Measurements from ENCODE around the gene SLC2A5.

The SLC2A5 gene

DNA sequence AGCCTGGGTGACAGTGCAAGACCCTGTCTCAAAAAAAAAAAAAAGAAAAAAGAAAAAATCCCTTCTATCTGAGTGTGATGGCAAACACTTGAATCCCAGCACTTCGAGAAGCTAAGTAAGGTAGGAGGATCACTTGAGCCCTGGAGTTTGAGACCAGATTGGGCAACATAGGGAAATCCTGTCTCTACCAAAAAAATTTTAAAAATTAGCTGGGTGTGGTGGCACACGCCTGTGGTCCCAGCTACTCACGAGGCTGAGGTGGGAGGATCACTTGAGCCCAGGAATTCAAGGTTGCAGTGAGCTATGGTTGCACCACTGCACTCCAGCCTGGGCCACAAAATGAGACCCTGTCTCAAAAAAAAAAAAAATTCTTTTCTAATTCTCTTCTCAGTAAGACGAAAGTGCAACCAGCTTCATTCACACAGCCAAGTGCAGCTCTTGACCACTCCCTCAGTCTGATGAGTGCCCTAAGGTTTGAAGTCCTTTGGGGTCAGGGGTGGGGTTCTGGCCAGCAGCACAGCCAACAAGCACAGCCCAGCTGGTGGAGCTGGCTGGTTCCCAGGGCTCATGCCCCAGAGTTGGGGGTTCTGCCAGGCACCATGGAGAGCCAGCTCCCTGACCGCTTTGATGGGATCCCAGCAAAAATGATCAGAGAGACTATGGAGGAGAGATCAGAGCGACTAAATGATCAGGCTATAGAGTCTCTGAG, 8.0 kb downstream of the SLC2A5 start:
- no peak for DNase-seq (ENCODE audit: low read depth)

DNA sequence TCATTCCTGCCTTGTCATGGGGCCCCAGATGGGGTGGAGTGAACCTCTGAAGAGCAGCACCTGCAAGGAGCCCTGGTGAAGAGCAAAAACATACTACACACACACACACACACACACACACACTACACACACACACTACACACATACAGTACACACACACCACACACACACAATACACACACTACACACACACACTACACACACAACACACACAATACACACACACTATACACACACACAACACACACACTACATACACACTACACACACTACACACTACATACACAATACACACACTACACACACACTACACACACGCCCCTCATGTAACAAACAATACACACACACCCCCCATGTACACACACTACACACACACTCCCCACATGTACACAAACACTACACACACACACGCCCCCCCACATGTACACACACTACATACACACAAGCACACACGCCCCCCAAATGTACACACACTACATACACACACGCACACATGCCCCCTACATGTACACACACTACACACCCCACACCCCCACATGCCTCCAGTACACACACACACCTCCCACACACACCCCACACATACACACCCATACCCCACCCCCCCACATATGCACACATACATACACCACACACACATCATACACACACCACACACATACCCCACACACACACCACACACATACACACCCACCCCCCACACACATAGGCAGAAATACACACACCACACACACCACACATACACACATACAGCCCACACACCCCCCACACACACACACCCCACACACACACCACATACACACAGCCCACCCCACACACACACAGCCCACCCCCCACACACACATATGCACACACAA, 9.3 kb downstream of the SLC2A5 start:
- DNase-seq (ENCODE audit: low read depth) = no peak

DNA sequence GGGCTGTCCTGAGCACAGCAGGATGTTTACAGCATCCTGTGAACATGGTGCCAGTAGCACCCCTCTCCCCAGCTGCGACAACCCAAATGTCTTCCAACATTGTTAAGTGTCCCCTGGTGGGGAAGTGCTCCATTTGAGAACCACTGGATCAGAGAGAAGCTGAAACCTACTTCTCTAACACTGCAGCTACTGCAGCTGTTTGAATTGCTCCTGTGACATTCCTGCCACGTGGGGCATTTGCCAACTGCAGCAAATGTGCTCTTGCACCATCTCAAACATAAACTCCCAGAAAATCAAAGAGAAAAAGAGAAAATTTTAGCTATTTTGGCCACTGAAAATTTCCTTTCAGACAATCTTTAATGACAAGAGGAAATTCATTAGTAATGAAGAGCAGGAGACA, 11.0 kb downstream of the SLC2A5 start:
- DNase-seq (ENCODE audit: low read depth) = no peak

DNA sequence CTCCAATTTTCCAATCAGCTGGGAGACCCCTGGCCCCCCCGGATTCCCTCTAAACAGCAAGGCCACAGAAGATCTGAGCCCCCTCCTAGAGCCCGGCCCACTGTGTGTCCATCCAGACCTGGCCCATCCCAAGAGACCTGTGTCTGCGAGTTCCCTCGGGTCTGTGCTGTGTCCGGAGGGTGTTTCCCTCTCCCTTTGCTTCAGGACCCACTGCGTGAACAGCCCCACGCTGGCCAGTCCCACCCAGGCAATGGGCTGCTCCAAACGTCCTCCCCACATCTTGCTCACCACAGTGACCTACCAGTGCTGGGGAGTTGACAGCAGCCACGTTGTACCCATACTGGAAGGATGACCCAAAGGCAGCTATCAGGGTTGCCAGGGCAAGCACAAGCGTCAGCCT, 11.6 kb downstream of the SLC2A5 start:
- no peak for DNase-seq (ENCODE audit: low read depth)

DNA sequence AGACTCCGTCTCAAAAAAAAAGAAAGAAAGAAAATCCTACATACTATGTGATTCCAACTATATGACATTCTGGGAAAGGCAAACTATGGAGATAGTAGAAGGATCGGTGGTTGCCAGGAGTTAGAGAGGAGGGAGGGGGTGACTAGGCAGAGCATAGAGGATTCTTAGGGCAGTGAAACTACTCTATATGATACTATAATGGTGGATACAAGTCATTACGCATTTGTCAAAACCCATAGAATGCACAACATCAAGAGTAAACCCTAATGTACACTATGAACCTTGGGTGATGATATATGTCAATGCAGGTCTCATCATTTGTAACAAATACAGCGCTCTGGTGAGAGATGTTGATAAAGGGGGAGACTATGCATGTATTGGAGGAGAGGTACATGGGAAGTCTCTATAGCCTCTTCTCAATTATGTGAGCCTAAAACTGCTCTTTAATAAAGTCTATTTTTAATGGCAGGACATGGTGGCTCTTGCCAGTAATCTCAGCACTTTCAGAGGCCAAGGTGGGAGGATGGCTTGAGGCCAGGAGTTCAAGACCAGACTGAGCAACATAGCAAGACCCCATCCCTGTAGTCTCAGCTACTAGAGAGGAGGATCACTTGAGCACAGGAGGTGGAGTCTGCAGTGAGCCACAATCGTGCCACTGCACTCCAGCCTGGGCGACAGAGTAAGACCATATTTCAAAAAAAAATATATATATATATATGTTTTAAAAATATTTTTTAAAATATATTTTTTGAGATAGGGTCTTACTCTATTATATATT, 17.0 kb downstream of the SLC2A5 start:
- no peak for DNase-seq (ENCODE audit: low read depth)

DNA sequence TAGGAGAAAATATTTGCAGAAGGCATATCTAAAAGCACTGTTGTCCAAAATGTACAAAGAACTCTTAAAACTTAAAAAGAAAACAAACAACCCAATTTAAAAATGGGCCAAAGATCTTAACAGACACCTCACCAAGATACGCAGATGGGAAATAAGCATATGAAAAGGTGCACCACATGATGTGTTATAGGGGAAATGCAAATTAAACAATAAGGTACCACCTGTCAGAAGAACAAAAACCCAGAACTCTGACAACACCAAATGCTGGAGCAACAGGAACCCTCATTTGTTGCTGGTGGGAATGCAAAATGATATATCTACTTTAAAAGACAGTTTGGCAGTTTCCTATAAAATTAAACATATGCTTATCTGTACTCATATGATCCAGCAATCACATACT, 18.1 kb downstream of the SLC2A5 start:
- no peak for DNase-seq (ENCODE audit: low read depth)

DNA sequence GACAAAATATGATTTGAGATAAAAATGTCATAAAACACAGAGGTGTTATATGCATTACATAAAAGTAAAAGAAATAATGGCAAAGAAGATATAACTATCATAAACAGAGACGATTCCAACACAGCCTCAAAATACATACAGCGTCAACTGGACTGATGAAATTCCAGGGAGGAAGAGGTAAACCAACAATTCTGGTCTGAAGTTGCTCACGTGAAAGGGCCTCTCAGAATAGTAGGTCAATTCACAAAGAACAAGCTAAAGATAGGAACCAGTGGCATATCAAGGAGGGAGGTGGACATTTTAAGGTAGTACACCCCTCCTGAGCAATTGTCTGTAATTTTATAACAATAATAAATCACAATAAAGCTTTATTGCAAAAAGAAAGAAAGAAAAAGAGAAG, 18.6 kb downstream of the SLC2A5 start:
- no peak for DNase-seq (ENCODE audit: low read depth)

DNA sequence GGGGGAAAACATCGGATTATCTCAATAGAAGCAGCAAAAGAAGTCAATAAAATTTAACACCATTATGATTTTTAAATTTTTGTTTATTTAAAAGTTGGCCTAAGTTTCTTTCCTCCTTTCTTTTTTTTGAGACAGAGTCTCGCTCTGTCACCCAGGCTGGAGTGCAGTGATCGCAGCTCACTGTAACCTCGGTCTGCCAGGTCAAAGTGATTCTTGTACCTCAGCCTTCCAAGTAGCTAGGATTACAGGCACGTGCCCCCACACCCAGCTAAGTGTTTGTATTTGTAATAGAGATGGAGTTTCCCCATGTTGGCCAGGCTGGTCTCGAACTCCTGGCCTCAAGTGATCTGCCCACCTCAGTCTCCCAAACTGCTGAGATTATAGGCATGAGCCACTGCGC, 20.9 kb downstream of the SLC2A5 start:
- no peak for DNase-seq (ENCODE audit: low read depth)

DNA sequence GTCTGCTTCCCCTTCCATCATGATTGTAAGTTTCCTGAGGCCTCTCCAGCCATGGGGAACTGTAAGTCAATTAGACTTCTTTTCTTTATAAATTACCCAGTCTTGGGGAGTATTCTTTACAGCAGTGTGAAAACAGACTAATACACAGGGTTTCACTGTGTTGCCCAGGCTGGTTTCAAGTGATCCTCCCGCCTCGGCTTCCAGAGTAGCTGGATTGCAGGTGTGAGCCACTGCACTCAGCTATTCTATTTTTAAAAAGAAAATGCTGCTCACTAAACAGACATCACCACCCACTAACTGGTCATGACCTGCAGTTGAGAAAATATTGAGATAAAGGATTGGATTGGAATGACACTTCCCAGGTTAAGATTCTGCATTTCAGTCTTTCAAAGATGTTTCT, 22.4 kb downstream of the SLC2A5 start:
- DNase-seq (ENCODE audit: low read depth) = no peak

DNA sequence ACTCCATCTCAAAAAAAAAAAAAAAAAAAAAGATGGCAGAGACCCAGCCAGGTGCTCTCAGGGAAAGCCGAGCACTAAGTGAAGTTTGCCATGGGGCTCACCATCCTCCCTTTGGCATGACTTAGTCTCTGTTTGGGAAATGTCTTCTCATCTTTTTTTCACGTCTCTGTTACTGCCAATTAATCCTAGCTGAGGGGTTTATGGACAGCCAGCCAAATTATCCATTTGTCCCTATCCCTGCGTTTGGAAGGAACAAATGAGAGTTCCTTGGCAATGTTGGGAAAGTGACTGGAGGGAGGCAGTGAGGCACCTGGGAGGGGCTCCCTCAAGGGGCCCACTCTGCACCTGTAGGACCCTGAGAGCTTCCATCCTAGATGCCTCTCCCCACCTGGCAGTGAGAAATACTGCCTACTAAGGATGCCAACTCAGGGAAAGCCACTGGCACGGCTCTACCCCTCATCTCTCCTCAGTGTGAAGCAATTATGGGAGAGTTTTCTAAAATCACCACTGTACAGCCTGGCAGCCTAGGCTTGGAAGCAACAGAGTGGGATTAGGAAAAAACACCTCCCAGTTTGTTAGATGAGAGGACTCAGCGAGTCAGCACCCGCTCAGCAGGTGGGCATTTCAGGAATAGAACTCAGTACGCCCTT, 23.4 kb downstream of the SLC2A5 start:
- no peak for DNase-seq (ENCODE audit: low read depth)

DNA sequence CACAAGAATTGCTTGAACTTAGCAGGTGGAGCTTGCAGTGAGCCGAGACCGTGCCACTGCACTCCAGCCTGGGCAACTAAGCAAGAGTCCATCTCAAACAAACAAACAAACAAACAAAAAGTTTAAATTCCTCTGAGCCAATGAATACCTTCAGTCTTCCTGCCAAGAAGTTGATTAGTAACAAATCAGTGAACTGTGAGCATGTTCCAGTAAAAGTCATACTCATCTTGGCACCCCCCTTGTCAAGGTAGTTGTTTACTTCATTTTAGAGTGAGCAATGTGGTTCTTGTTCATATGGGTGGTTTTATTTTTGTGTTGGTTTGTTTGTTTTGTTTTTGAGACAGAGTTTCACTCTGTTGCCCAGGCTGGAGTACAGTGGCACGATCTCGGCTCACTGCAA, 25.2 kb downstream of the SLC2A5 start:
- no peak for DNase-seq (ENCODE audit: low read depth)

DNA sequence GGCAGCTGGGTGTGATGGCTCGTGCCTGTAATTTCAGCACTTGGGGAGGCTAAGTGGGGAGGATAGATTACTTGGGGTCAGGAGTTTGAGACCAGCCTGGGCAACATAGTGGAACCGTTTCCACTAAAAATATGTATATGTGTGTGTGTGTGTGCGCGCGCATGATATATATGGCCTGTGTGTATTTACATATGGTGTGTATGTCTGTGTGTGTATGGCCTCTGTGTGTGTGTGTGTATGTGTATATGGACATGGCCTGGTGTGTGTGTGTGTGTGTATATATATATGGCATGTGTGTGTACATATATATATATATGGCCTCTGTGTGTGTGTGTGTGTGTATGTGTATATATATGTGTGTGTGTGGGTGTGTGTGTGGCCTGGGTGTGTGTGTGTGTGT, 27.2 kb downstream of the SLC2A5 start:
- no peak for DNase-seq (ENCODE audit: low read depth)

DNA sequence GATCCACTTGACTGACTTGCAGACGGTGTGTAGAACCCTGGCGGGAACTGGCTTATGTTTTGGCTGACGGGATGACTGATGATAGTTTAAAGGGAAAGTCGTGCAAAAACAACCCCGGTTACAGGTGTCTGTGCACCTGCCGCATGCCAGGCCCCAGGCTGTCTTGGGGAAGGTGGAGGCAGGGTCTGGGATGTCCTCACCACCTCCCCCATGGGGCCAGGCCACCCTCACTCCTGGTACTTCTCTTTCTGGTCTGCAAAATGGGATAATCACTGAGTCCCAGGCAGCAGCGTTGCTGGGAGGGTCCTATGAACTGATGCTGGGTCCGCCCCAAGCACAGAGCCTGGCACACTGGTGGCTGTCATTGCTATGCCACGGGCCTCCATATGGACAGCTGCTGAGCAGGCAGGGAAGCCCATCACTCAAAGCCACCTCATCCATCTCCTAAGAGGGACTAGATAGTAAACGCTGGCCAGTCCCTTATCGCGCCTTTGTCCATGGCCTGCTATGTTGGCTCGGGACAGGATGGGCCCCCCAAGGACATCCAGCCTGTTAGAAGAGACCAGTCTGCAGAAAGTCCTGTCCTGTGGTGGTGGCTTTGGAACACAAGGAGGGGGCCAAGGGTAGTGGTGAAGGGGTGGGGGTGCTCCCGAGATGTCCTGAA, 28.2 kb downstream of the SLC2A5 start:
- no peak for DNase-seq (ENCODE audit: low read depth)

DNA sequence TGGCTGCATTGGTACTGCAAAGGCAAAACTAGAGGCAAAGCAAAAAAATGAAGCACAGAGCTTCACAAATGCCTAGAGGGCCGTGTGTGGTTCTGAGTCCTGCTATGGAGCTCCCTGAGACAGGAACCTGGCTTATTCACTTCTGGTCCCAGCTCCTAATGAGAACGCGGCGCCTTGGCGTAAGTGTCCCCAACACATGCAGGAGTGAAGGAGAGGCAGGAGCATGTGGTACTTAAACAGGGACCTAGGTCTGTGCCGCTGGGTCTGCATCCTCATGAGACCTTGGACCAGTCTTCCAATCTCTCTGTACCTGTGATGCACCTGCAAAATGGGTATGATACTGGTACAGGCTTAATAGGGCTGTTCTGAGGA, 28.8 kb downstream of the SLC2A5 start:
- no peak for DNase-seq (ENCODE audit: low read depth)

DNA sequence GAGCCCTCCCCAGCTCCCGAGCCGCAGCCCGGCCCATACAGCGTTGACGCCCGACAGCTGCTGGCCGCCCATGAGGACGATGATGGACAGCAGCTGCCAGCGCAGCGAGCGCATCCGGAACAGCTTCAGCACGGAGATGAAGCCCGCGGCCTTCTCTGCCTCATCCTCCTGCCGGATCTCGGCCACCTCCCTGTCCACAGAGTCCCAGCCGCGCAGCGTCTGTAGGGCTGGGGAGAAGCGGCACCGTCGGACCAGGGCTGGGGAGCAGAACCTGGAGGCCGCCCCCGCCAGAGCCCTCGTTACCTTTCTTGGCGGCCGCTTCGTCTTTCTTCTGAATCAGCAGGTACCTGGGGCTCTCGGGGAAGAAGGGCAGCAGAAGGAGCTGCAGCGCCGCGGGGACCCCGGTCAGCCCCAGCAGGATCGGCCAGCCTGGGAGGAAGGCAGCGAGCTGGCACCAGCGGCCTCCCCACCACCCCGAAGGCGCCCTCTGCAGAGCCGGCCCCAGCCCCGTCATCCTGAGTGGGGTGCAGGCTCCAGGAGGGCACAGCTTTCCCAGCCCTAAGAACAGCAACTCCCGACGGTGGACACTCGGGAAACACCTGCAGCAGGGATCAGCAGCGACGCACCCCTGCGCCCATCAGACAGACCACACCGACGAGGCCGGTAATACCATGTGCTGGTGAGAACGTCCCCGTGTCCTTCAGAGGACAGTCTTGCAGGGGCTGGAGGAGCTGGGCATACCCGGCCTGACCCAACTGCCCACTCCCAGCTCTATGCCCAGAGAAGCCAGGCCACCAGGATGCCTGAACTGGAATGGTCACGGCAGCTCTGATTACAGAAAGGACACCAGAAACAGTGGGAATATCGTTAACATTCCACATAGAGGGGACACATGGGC, 29.4 kb downstream of the SLC2A5 start:
- no peak for DNase-seq (ENCODE audit: low read depth)

DNA sequence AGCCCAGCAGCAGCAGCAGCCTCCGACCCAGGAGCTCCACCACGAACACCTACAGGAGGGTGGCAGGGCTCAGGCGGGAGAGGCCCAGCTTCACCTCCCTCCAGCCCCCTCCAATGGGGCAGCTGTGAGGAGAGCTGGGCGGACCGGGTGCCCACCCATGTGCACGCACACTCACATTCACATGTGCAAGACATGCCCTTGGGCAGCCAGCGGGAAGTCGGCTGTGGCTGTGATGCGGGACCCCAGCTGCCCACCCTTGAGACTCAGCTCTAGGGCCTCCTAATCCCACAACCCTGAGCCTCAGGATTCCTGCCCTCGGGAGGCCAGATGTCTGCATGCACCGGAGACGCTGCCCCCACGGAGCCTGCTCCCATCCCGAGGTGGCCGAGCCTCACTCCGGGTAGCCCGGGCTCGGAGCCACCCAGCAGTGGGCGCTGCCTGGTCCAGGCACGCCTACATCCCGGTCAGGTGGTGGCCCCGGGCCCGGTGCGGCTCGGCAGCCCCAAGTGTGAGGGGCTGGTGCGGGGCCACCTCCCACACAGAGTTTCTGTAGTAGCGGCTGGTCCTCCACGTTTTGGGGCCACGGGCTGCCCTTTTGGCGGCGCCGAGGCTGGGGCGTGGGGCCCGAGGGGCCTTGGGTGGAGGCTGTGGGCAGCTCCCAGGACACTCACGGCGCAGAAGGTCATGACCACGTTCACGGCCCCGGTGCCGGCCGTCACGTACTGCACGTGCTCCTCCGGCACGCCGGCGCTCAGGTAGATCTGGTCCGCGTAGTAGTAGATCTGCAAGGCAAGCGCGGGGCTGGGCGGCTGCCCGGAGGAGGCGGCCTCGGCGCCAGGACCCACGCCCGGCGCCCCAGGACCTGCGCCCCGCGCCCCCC, 30.3 kb downstream of the SLC2A5 start:
- no peak for DNase-seq (ENCODE audit: low read depth)

DNA sequence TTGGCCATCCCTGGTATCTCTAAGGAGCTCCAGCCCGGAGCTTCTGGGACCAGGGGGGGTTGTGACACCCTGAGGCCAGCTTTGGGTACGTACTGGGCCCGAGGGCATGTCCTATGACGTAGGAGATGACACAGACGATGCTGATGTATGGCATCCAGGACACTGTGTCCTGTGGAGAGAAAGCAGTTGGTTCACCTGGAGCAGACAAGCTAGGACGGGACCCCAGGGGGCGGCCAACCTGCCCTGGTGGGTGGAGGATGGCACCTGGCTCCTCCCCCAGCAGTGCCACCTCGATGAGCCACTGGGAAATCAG, 31.1 kb downstream of the SLC2A5 start:
- DNase-seq (ENCODE audit: low read depth) = no peak

DNA sequence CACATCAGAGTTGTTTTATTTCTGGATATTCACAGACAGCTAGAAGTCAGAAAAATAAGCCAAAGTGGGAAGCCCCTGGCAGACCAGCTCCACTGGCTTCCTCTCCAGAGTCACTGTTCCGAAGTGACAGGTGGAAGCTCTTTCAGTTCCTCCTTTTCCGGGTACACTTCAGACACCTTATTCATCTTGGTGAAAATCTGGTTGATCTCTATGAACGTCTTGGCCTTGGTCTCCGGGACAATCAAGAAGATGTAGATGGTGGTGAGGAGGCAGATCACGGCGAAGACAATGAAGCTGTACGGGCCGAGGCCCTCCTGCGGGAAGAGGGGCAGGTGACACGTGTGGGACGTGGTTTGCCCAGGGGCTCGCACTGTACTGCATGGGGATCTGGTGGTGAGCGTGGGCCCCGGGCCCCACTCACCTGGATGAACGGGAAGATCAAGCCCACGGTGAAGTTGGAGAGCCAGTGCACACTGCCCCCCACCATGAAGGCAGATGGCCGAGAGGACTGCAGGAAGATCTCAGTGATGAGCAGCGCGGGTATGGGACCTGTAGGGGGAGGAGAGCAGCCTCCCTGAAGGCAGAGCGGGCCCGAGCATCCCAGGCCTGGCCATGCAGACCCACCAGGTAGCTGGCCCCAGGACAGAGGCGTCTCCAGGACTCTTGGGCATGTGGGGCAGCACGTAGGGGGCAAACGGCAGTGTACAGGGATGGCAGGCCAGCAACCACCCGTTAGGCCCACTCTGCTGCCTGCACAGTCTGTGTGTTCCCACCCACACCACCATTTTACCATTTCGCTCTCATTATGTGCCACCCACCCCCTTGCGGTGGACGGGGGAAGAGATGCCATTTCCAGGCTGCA, 31.7 kb downstream of the SLC2A5 start:
- DNase-seq (ENCODE audit: low read depth) = no peak

DNA sequence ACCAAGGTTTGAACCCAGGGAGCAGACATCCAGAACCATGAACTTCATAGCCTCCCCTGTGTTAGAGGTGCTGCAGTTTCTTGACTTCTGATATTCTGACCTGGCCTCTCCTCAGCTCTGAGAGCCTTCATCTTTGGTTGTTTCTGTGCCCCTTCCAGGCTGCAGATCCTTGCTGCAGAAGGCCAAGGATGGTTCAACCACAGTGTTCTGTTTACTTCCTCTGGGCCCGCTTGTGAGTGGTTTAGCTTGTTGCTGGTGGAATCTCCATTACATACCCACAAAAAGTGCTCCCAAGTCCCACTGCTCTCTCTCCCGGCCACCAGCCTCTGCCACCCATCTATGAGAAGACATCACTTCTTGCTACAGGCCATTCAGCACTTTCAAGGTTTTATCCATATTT, 34.2 kb downstream of the SLC2A5 start:
- DNase-seq (ENCODE audit: low read depth) = no peak
